ENCODE results near the gene IL3. TPM values are rescaled to one million over a fixed set of nuclear protein-coding genes. Genes with fewer than 3 reads are reported as not detected.

IL3 gene
- total RNA-seq, 4 donors from 2014 or later, result not detected

- intact Hi-C loops (cut with DNase I), result no loop called here
- no peaks in the 10 kb centered on the region for H3K9me3 ChIP-seq
- H3K4me1 ChIP-seq, result peaks cover 4 to 14% of the 10 kb centered on the region in 2 donors
- WGBS, 2 donors, result 89% methylated on average over 8 of the region's 8 CpGs
- H3K27me3 ChIP-seq, result no peaks in the 10 kb centered on the region
- H3K4me3 ChIP-seq (replicated peaks in 1 of 3), result no peak overlapping the region
- no peak for DNase-seq
- H3K27ac ChIP-seq, result no peak overlapping the region
- H3K36me3 ChIP-seq, result no peaks in the 10 kb centered on the region
- no peak for TF ChIP-seq CTCF (IDR thresholded peaks at IDR 0.05)
- TF ChIP-seq POLR2A (IDR thresholded peaks at IDR 0.05), result no peak
Measured at GRCh38 chr5:132100672-132101261, 40.3 kb downstream of the IL3 start.

GRCh38 chr5:132101385-132101880 lies 41.0 kb downstream of the IL3 start:
- 94 to 97% methylated on average over 6 of the region's 6 CpGs for WGBS, 2 donors
- H3K27ac ChIP-seq, result no peak overlapping the region
- no peak for TF ChIP-seq CTCF (IDR thresholded peaks at IDR 0.05)
- TF ChIP-seq POLR2A (IDR thresholded peaks at IDR 0.05), result no peak
- peaks cover 4 to 14% of the 10 kb centered on the region in 2 donors for H3K4me1 ChIP-seq
- DNase-seq, result no peak
- intact Hi-C loops (cut with DNase I), result no loop called here
- no peak overlapping the region for H3K4me3 ChIP-seq (replicated peaks in 1 of 3)
- H3K36me3 ChIP-seq, result no peaks in the 10 kb centered on the region
- no peaks in the 10 kb centered on the region for H3K9me3 ChIP-seq
- no peaks in the 10 kb centered on the region for H3K27me3 ChIP-seq

- intact Hi-C loops (cut with DNase I), result no loop called here
- no peak overlapping the region for H3K27ac ChIP-seq
- H3K27me3 ChIP-seq, result no peaks in the 10 kb centered on the region
- H3K9me3 ChIP-seq, result no peaks in the 10 kb centered on the region
- no peak overlapping the region for H3K4me3 ChIP-seq (replicated peaks in 1 of 3)
- WGBS, 2 donors, result 85 to 96% methylated on average over 5 of the region's 5 CpGs
- TF ChIP-seq POLR2A (IDR thresholded peaks at IDR 0.05) (no peak), CTCF (IDR thresholded peaks at IDR 0.05) (no peak)
- no peak for DNase-seq
- H3K4me1 ChIP-seq, result peaks cover 4 to 14% of the 10 kb centered on the region in 2 donors
- no peaks in the 10 kb centered on the region for H3K36me3 ChIP-seq
Measured at GRCh38 chr5:132102101-132102701, 41.7 kb downstream of the IL3 start.

GRCh38 chr5:132102944-132103331 lies 42.5 kb downstream of the IL3 start:
- WGBS, 2 donors, result 73 to 86% methylated on average over 2 of the region's 3 CpGs
- Histone ChIP-seq H3K27me3 (no peaks in the 10 kb centered on the region), H3K4me3 (replicated peaks in 1 of 3) (no peak overlapping the region), H3K27ac (peak overlapping the region in 2 of 3 donors; percentile 43 to 45), H3K36me3 (no peaks in the 10 kb centered on the region), H3K9me3 (no peaks in the 10 kb centered on the region), H3K4me1 (peaks cover 4 to 14% of the 10 kb centered on the region in 2 donors)
- intact Hi-C loops (cut with DNase I), result no loop called here
- TF ChIP-seq CTCF (IDR thresholded peaks at IDR 0.05) (no peak), POLR2A (IDR thresholded peaks at IDR 0.05) (no peak)
- DNase-seq, result no peak

- TF ChIP-seq POLR2A (IDR thresholded peaks at IDR 0.05) (no peak), CTCF (IDR thresholded peaks at IDR 0.05) (no peak)
- Histone ChIP-seq H3K9me3 (no peaks in the 10 kb centered on the region), H3K27ac (peak overlapping the region in 2 of 3 donors; percentile 43 to 45), H3K4me3 (replicated peaks in 1 of 3) (no peak overlapping the region), H3K36me3 (no peaks in the 10 kb centered on the region), H3K27me3 (no peaks in the 10 kb centered on the region), H3K4me1 (peaks cover 4 to 14% of the 10 kb centered on the region in 2 donors)
- intact Hi-C loops (cut with DNase I), result no loop called here
- DNase-seq, result peak; percentile 71 to 83
Measured at GRCh38 chr5:132103332-132103951, 43.0 kb downstream of the IL3 start.

Measured in thyroid gland (tissue), 4 donors.